Lower lobe of right lung (tissue), 2 donors: Measurements from ENCODE around the gene MXD4. TPM values are rescaled to one million over a fixed set of nuclear protein-coding genes. Genes with fewer than 3 reads are reported as not detected.
A peak's percentile ranks its signal among the peaks of the same experiment; 100 is the strongest.

Experiments used
- ATAC-seq, 2 donors: fragments of 200-7000 bp; cut with Tn5 transposase; one replicate each; pipeline ENCODE4 v1.9.1; 2020 to 2022; ENCODE audit warnings: mild to moderate bottlenecking in 2 of 2, moderate library complexity in 2 of 2
- DNase-seq: peaks from one replicate; pipeline ENCODE4 v3.0.0-alpha.2; 2020
- H3K27ac ChIP-seq: fragments of 200-600 bp; one replicate; pipeline ENCODE4 v1.8.0; 2022
- H3K27me3 ChIP-seq: fragments of 200-600 bp; one replicate; pipeline ENCODE4 v1.8.0; 2022; ENCODE audit warnings: low read depth
- H3K36me3 ChIP-seq: fragments of 200-600 bp; one replicate; pipeline ENCODE4 v1.8.0; 2022; ENCODE audit warnings: mild to moderate bottlenecking
- H3K4me1 ChIP-seq: fragments of 200-600 bp; one replicate; pipeline ENCODE4 v1.8.0; 2022
- H3K4me3 ChIP-seq: fragments of 200-600 bp; one replicate; pipeline ENCODE4 v1.8.0; 2022; ENCODE audit warnings: mild to moderate bottlenecking
- H3K9me3 ChIP-seq: fragments of 200-600 bp; one replicate; pipeline ENCODE4 v1.8.0; 2022
- CTCF ChIP-seq: fragments of 200-600 bp; IDR thresholded peaks from one replicate; pipeline ENCODE4 v1.8.0; 2022; ENCODE audit warnings: antibody characterized with exemption, mild to moderate bottlenecking
- intact Hi-C: fragments of 100-400 bp; cut with DNase I; formaldehyde crosslinking; loops from one replicate; pipeline ENCODE4 v1.11.0; 2022
- total RNA-seq: library from RNA; stranded (reverse); fragmentation: NEBNext Ultra II Directional; extraction: Animal tissue kit (Norgen Biotek cat#: 25700); gene quantifications from one replicate; pipeline ENCODE4 v1.2.1, GENCODE V29; 2021
- donor health status: DM: no; HTN: yes; CAD: no; lungs with severe emphysema.

The MXD4 gene
- total RNA-seq, 1 donor from 2014 or later: 74.3 TPM

DNA sequence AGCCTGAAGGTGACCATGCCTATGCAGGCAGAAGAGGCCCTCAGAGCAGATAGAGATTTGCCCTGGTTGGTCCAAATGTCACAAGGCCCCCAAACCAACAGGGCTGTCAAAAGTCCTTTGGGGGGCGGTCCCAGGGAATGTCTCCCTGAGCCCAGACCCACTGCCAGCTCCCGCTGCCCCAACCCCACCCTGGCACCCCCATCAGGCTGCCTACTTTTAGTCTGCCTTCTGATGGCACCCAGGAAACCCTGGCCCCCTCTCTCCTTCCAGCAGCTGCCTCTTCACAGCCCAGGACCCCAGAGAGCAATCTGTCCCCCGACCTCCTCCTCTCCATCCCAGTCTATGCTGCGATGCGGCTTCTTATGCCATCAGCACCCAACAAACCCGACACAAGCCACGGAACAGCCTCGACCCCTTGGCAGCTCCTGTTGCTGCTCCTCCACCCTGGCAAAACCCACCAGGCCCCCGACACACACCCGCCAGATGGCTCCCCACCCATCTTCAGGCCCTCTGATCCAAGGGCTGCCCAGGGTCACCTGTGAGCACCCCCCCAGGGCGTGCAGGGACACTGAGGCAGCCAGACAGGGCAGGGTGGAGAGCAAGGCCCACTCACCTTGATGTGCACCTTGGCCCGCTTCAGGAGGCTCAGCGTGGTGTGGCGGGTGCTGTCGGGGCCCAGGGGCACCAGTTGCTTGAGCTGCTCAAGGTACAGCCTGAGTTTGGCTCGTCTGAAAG, 9.9 kb downstream of the MXD4 start:
- peaks cover 28% of the 10 kb centered on the region for H3K4me1 ChIP-seq
- no peak overlapping the region for H3K4me3 ChIP-seq
- H3K27me3 ChIP-seq: no peaks in the 10 kb centered on the region
- DNase-seq: peak; percentile 30
- ATAC-seq: no peak
- intact Hi-C loops: no loop called here
- no peak for TF ChIP-seq CTCF
- H3K27ac ChIP-seq: no peak overlapping the region
- peaks cover 82% of the 10 kb centered on the region for H3K36me3 ChIP-seq
- no peaks in the 10 kb centered on the region for H3K9me3 ChIP-seq

DNA sequence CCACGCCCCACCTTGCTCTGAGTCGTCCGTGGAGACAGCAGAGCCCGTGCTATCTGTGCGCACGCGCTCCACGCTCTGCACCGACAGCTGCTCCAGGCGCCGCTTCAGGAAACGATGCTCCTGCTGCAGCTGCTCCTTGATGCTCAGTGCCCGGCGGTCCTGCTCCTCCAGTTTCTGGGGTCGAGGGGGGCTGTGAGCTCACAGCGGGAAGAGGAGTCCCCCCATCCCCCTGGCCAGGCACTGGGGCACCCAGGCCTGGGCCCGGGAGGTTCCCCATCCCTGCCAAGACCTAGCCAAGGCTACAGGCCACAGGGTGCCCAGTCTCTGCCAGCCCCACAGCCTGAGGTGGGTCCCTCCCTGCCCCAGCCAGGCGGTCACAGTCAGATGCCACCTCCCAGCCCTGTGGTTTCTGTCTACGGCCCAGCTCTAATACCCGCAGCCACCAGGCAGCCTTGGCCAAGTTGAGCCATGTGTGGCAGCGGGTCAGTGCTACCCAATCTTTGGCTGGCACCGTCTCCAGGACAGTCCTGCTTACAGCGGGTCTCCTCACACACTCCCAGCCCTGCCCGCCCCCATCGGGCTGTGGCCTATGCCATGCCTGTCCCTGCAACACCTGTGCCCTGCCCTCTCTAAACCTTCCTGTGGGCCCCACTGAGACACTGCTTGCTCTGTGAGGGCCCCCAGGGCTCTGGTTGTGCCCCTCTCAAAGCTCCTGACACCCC, 10.7 kb downstream of the MXD4 start:
- Histone ChIP-seq H3K27ac (no peak overlapping the region), H3K4me3 (no peak overlapping the region), H3K9me3 (no peaks in the 10 kb centered on the region), H3K4me1 (peaks cover 21% of the 10 kb centered on the region), H3K27me3 (no peaks in the 10 kb centered on the region), H3K36me3 (peaks cover 82% of the 10 kb centered on the region)
- no peak for TF ChIP-seq CTCF
- intact Hi-C loops: no loop called here
- DNase-seq (peak; percentile 42), ATAC-seq (no peak)

DNA sequence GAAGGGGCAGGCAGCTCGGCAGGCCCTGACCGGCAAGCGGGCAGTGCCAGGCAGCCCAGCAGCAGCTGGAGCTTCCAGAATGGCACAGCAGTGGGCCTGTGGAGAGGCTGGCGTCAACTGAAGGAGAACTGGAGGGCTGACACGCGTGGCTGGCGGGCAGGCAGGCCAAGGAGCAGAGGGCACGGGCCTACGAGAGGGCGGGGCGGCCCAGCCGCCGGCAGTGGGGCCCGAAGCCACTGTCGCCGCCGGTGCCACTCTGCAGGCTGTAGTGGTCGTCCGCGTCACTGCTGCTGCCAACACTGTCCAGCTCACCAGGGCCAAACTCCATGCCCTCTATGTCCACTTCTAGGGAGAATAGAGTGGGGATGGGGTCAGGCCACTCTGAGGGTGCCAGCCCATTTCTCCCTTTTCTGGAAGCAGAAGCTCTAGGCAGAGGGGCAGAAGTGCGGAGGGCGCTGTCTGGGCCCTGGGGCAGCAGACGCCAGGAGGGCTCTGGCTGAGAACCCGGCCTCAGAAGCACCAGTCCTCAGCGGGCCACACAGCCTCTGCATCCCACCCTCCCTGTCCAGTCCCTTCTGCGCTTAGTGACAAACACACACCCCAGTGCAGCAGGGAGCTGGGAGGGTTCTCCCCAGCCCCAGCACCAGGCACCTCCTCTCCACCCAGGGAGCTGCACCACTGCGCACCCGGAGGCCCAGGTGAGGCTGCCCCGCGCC, 11.4 kb downstream of the MXD4 start:
- H3K4me1 ChIP-seq: peaks cover 20% of the 10 kb centered on the region
- no peak for TF ChIP-seq CTCF
- no peak for ATAC-seq
- no peaks in the 10 kb centered on the region for H3K27me3 ChIP-seq
- no peak overlapping the region for H3K27ac ChIP-seq
- no peak overlapping the region for H3K4me3 ChIP-seq
- intact Hi-C loops: no loop called here
- no peaks in the 10 kb centered on the region for H3K9me3 ChIP-seq
- H3K36me3 ChIP-seq: peaks cover 82% of the 10 kb centered on the region
- no peak for DNase-seq

DNA sequence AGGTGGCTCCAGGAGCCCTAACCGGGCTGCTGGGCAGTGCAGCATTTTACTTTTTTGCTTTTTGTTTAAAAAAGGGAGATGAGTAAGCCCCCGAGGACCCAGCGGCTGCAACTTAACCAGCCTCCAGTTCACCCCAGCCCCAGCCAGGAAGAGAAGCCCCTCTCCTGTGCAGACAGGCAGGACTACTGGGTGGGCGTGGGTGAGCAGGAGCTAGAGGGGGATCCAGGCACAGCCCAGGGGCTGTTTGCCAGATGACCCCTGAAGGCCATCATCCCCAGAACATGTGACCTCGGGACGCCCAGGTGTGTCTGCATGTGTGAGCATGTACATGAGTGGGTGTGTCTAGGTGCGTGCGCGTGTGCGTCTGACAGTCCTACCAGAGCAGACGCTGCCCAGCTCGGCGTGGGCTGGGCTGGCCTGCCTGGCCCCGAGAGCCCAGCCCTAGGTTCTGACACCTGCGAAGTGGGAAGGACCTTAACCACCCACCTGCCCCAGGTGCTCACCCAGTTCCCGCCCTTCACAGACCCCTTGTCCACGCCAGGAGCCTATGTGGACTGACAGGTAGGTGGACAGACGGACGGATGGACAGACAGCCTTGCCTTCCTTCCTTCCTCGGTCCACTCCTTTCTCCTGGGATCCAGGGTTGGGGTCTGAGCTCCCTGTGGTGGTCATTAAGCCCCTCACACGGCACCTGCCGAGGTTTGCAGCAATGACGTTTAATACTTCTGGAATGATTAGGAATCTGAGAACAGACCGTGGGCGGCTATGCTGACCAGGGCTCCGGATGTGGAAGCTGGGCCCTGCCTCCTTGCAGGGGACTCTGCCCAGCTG, 12.2 kb downstream of the MXD4 start:
- Histone ChIP-seq H3K4me1 (peaks cover 21% of the 10 kb centered on the region), H3K4me3 (no peak overlapping the region), H3K9me3 (no peaks in the 10 kb centered on the region), H3K27ac (no peak overlapping the region), H3K27me3 (no peaks in the 10 kb centered on the region), H3K36me3 (peaks cover 76% of the 10 kb centered on the region)
- ATAC-seq: no peak
- intact Hi-C loops: no loop called here
- peak; percentile 42 for DNase-seq
- no peak for TF ChIP-seq CTCF

GRCh38 chr4:2248821-2249261, 13.1 kb downstream of the MXD4 start:
- no peak for TF ChIP-seq CTCF
- intact Hi-C loops: no loop called here
- DNase-seq: peak; percentile 42
- Histone ChIP-seq H3K27me3 (no peaks in the 10 kb centered on the region), H3K4me1 (peaks cover 30% of the 10 kb centered on the region), H3K36me3 (peaks cover 68% of the 10 kb centered on the region), H3K9me3 (no peaks in the 10 kb centered on the region), H3K27ac (no peak overlapping the region), H3K4me3 (no peak overlapping the region)
- ATAC-seq: no peak
